Aorta (tissue), 5 donors: ENCODE data around the gene TMEM80. TPM values are rescaled to one million over a fixed set of nuclear protein-coding genes. Genes with fewer than 3 reads are reported as not detected.

ENCODE experiments used
- ATAC-seq: fragments of 200-7000 bp; cut with Tn5 transposase; one replicate; pipeline ENCODE4 v1.9.1; 2022; ENCODE audit warnings: moderate library complexity; ENCODE audit not compliant: low FRiP score
- DNase-seq, 2 donors: peaks; one replicate each; pipeline ENCODE4 v3.0.0-alpha.2; 2020
- H3K27ac ChIP-seq, 2 donors: one replicate each; pipeline ENCODE4 v1.5.1; 2013; ENCODE audit warnings: low read length in 2 of 2, mild to moderate bottlenecking in 2 of 2, moderate library complexity in 2 of 2, control low read depth in 1 of 2, inconsistent platforms in 1 of 2, low read depth in 1 of 2
- H3K27me3 ChIP-seq, 2 donors: one replicate each; pipeline ENCODE4 v1.6.1; 2013; ENCODE audit warnings: control low read depth in 1 of 2, low read length in 1 of 2, mild to moderate bottlenecking in 1 of 2, moderate library complexity in 1 of 2; ENCODE audit not compliant: insufficient read depth in 2 of 2, control insufficient read depth in 1 of 2
- H3K36me3 ChIP-seq, 2 donors: one replicate each; pipeline ENCODE4 v1.6.1; 2013; ENCODE audit warnings: control low read depth in 1 of 2, low read length in 1 of 2, mild to moderate bottlenecking in 1 of 2; ENCODE audit not compliant: insufficient read depth in 2 of 2, control insufficient read depth in 1 of 2
- H3K4me1 ChIP-seq, 2 donors: one replicate each; pipeline ENCODE4 v1.6.1; 2013; ENCODE audit warnings: low read length in 2 of 2, control low read depth in 1 of 2, mild to moderate bottlenecking in 1 of 2, moderate library complexity in 1 of 2; ENCODE audit not compliant: insufficient read depth in 2 of 2, control insufficient read depth in 1 of 2
- H3K4me3 ChIP-seq, 2 donors: one replicate each; pipeline ENCODE4 v1.5.1; 2013; ENCODE audit warnings: low read length in 2 of 2, control low read depth in 1 of 2, mild to moderate bottlenecking in 1 of 2
- H3K9me3 ChIP-seq: one replicate; pipeline ENCODE4 v1.6.1; 2013; ENCODE audit warnings: mild to moderate bottlenecking, low read length; ENCODE audit not compliant: control insufficient read depth
- WGBS, 2 donors: extraction: QIAGEN DNeasy Blood & Tissue Kit; methylation state at CpG; one replicate each; pipeline ENCODE4 v1.1.7; 2013; 5-methylcytosine and 5-hydroxymethylcytosine counted together
- intact Hi-C, 2 donors: fragments of 100-400 bp; cut with DNase I; formaldehyde crosslinking; loops; one replicate each; pipeline versions ENCODE4 v1.14.2 to v1.15.0; 2022
- polyA plus RNA-seq, 2 donors: library from polyadenylated mRNA; stranded (reverse); fragments of 200-250 nt; gene quantifications; one replicate each; pipeline ENCODE4 v1.2.3, GENCODE V29; 2013
- total RNA-seq, 2 donors: library from RNA; stranded (reverse); fragmentation: NEBNext Ultra II Directional; extraction: Animal tissue kit (Norgen Biotek cat#: 25700); gene quantifications; one replicate each; pipeline ENCODE4 v1.2.1, GENCODE V29; 2021
- donor health status: healthy with polysubstance abuse.
- donor health status: Bipolar disorder and iron deficiency.
- donor health status: DM: no; HTN: no; CAD: no.
- donor health status: DM: no; HTN: no; CAD: no.
- donor health status: DM: yes; HTN: yes; CAD: no.

The TMEM80 gene
- total and polyA plus RNA-seq, 4 donors = 8.4 to 31.2 (median 19.3) TPM

GRCh38 chr11:706957-707816 lies 11.6 kb downstream of the TMEM80 start:
- 36 to 60% methylated on average over 17 to 30 of the region's 30 CpGs for WGBS, 2 donors
- DNase-seq = peak; percentile 78 to 82
- Histone ChIP-seq H3K9me3 (no peaks in the 10 kb centered on the region), H3K4me3 (peak overlapping the region; percentile 44 to 49), H3K27me3 (no peaks in the 10 kb centered on the region), H3K36me3 (no peaks in the 10 kb centered on the region), H3K27ac (peak overlapping the region in 1 of 2 donors; percentile 37), H3K4me1 (no peaks in the 10 kb centered on the region)
- peak; percentile 75 for ATAC-seq
- intact Hi-C loops = no loop called here

DNA sequence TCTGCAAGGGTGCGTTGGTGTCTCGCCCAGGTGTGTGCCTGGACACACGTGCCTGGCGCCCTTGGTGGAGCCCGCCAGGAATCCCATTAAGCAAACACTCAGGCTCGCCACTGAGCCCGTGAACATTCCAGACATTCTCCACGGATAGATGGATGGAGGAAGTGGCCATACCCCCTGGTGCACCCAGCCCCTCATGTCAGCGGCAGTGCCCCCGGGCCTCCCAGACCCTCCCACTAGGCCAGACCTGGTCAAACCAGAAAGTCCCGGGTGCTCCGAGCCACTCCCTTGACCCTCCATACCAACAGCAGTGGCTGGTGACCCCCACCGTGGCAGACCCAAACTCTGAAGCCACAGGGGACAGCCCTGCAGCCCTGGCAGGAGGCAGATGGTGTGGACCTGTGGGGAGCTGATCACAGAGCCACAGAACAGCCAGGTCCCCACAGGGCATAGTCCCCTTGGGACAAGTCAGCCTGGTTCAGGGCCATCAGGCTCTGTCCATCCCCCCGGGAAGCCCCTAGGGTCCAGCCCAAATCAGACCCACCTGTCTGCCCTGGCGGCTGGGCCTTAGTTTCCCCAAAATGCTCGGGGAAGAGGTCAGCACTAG lies 12.3 kb downstream of the TMEM80 start:
- Histone ChIP-seq H3K9me3 (no peaks in the 10 kb centered on the region), H3K36me3 (no peaks in the 10 kb centered on the region), H3K27me3 (no peaks in the 10 kb centered on the region), H3K4me3 (no peak overlapping the region), H3K4me1 (no peaks in the 10 kb centered on the region), H3K27ac (no peak overlapping the region)
- ATAC-seq (no peak), DNase-seq (no peak)
- intact Hi-C loops = no loop called here
- 84% methylated on average over 16 of the region's 16 CpGs for WGBS, 2 donors

GRCh38 chr11:708511-708910 lies 12.9 kb downstream of the TMEM80 start:
- H3K27me3 ChIP-seq = no peaks in the 10 kb centered on the region
- 86 to 90% methylated on average over 5 to 7 of the region's 7 CpGs for WGBS, 2 donors
- intact Hi-C loops = no loop called here
- H3K36me3 ChIP-seq = no peaks in the 10 kb centered on the region
- no peaks in the 10 kb centered on the region for H3K4me1 ChIP-seq
- H3K9me3 ChIP-seq = no peaks in the 10 kb centered on the region
- H3K4me3 ChIP-seq = no peak overlapping the region
- H3K27ac ChIP-seq = no peak overlapping the region
- DNase-seq (no peak), ATAC-seq (no peak)

- Histone ChIP-seq H3K27me3 (no peaks in the 10 kb centered on the region), H3K4me1 (no peaks in the 10 kb centered on the region), H3K36me3 (no peaks in the 10 kb centered on the region), H3K4me3 (no peak overlapping the region), H3K27ac (no peak overlapping the region), H3K9me3 (no peaks in the 10 kb centered on the region)
- intact Hi-C loops = no loop called here
- WGBS, 2 donors = 74 to 75% methylated on average over 25 to 27 of the region's 27 CpGs
- DNase-seq = no peak
- ATAC-seq = no peak
These were observed 13.7 kb downstream of the TMEM80 start for GRCh38 chr11:709109-709997.

- 97 to 98% methylated on average over 6 of the region's 6 CpGs for WGBS, 2 donors
- Histone ChIP-seq H3K27ac (no peak overlapping the region), H3K27me3 (no peaks in the 10 kb centered on the region), H3K36me3 (no peaks in the 10 kb centered on the region), H3K4me1 (no peaks in the 10 kb centered on the region), H3K4me3 (no peak overlapping the region), H3K9me3 (no peaks in the 10 kb centered on the region)
- no peak for DNase-seq
- ATAC-seq = no peak
- intact Hi-C loops = no loop called here
These were observed 18.8 kb downstream of the TMEM80 start for GRCh38 chr11:714436-714835.

DNA sequence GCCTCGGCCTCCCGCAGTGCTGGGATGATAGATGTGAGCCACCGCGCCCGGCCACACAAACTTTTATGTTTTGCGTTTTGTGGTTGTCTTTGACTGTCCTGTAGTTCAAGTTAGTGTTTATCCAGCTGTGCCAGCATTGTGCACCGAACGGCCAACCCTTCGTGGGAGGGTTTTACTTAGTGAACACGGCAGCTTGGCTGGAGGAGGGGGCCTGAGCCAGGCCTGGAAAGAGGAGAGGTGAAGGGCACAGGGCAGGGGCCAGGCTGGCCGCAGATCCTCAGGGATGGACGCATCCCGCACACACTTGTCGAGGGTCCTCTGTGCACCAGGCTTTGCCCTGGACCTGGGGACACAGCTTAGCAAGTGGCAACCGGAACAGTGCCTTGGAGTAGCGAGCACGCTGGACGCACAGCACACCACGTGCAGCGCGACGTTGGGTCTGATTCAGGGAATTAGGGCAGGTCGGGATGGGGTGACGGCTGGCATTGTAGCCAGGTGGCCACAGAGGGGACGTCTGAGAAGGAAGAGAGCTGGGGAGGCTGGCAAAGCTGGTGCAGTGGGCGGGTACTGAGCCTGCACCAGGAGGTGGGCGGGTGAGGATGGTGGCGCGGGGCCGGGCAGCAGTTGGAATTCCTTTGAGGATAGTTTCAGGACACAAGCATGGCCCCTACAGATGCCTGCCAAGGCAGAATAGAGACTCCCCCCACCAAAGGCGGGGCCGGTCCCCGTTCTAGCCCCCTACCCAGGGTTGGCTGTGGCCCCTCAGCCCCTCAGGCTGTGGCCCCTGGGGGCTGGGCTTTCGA lies 23.8 kb downstream of the TMEM80 start:
- no peaks in the 10 kb centered on the region for H3K36me3 ChIP-seq
- H3K27ac ChIP-seq = no peak overlapping the region
- no peak overlapping the region for H3K4me3 ChIP-seq
- no peak for ATAC-seq
- 70 to 77% methylated on average over 33 to 34 of the region's 34 CpGs for WGBS, 2 donors
- no peaks in the 10 kb centered on the region for H3K27me3 ChIP-seq
- no peak for DNase-seq
- no peaks in the 10 kb centered on the region for H3K9me3 ChIP-seq
- intact Hi-C loops = no loop called here
- H3K4me1 ChIP-seq = no peaks in the 10 kb centered on the region

GRCh38 chr11:720017-720641 lies 24.5 kb downstream of the TMEM80 start:
- H3K9me3 ChIP-seq = no peaks in the 10 kb centered on the region
- DNase-seq (no peak), ATAC-seq (peak; percentile 12)
- H3K4me1 ChIP-seq = no peaks in the 10 kb centered on the region
- H3K27me3 ChIP-seq = no peaks in the 10 kb centered on the region
- intact Hi-C loops = no loop called here
- no peak overlapping the region for H3K27ac ChIP-seq
- WGBS, 2 donors = 64 to 67% methylated on average over 34 to 35 of the region's 35 CpGs
- H3K4me3 ChIP-seq = no peak overlapping the region
- no peaks in the 10 kb centered on the region for H3K36me3 ChIP-seq
